ENCODE results near the gene TMEM119.

Gene TMEM119

GRCh38 chr12:108597559-108598471 is at the start of gene TMEM119:
TMEM119 (minus strand) TSS chr12:108598084; CDS start chr12:108592383, 5,701 bp downstream.
- FAIRE-seq = no peak

GRCh38 chr12:108646600-108647579 is 49.0 kb upstream of the TMEM119 start:
- FAIRE-seq = no peak

GRCh38 chr12:108645686-108646599 is 48.1 kb upstream of the TMEM119 start:
- FAIRE-seq = no peak

GRCh38 chr12:108644811-108645120 is 46.9 kb upstream of the TMEM119 start:
- FAIRE-seq = no peak

- FAIRE-seq = no peak
Observed at GRCh38 chr12:108643941-108644810, 46.3 kb upstream of the TMEM119 start.

- no peak for FAIRE-seq
Observed at GRCh38 chr12:108642899-108643654, 45.2 kb upstream of the TMEM119 start.

- FAIRE-seq = no peak
Observed at GRCh38 chr12:108642269-108642870, 44.5 kb upstream of the TMEM119 start.

GRCh38 chr12:108641446-108642268 is 43.8 kb upstream of the TMEM119 start:
- FAIRE-seq = no peak

- FAIRE-seq = no peak
Observed at GRCh38 chr12:108640802-108641445, 43.0 kb upstream of the TMEM119 start.

GRCh38 chr12:108638997-108639822 is 41.3 kb upstream of the TMEM119 start:
- no peak for FAIRE-seq

GRCh38 chr12:108638141-108638827 is 40.4 kb upstream of the TMEM119 start:
- FAIRE-seq = no peak

- no peak for FAIRE-seq
Observed at GRCh38 chr12:108637222-108637971, 39.5 kb upstream of the TMEM119 start.

- FAIRE-seq = no peak
Observed at GRCh38 chr12:108635997-108636808, 38.3 kb upstream of the TMEM119 start.

GRCh38 chr12:108635201-108635996 is 37.5 kb upstream of the TMEM119 start:
- no peak for FAIRE-seq

- no peak for FAIRE-seq
Observed at GRCh38 chr12:108634341-108634751, 36.5 kb upstream of the TMEM119 start.
